NOMO-1 treated with dmso at 0.1 percent for 144 hours (cell line): Measurements from ENCODE around the gene SLN.

Experiments used
- DNase-seq: peaks from one replicate; lab custom pipeline; 2025; ENCODE audit not compliant: unreplicated experiment; lab: John Stamatoyannopoulos, UW

The SLN gene

DNA sequence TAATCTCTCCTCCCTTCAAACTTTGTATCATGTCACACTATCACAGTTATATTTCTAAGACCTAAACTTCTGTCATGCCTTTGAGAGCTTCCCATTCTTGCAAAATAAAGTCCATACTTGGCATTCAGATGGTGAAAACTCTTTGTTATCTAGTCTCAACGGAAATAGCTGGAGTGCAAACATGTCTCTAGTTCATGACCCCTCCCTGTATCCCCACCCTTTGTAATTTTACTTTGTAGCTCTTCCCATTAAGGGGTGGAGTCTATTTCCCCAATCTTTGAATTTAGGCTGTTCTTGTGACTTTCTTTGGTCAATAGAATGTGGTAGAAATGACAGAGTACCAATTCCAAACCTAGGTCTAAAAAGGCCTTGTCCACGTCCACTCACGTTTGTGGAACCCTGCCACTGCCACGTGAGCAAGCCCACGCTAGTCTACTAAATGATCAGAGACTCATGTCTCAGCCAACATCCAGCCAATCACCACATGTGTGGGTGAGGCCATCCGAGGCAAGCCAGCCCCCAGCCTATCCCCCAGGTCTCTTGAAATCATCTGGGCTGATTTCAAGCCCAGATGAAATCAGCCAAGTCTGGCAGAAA lies 23.4 kb downstream of the SLN start:
- DNase-seq: no peak

DNA sequence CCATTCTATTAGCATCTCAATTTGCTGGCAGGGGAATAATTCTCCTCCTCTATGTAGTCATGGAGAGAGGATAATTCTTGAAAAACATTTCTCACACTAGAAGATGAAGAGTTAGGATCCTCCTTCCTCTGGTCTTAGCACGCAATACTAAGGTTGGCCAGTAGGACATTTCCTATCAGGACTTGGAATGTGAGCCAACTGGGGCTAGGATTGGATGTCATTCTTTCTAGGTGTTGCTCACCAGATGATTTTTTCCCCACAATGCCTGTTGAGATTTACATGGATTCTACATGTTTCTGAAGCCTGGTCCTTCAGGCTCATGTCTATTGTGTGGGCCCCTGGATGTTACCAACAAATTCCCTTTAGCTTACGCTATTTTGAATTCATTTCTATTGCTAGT lies 28.0 kb downstream of the SLN start:
- DNase-seq: no peak

DNA sequence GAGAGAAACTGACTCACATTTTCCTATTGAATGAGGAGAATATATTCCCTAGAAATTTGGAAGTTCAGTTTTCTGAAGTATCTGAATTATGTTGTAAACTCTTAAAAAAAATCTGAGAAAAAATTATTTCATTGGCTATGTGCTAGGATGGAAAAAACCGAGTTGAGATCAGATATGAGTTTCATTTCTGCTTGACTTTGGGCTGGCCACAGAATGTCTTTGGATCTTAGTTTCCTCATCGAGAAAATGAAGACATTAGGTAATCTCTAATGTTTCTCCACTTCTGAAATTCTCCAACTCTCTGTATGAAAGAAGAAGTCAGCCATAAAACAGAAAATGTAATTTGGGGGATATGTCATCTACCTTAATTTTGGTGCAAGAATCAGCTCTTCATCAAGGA lies 28.8 kb downstream of the SLN start:
- peak; percentile 35 for DNase-seq

DNA sequence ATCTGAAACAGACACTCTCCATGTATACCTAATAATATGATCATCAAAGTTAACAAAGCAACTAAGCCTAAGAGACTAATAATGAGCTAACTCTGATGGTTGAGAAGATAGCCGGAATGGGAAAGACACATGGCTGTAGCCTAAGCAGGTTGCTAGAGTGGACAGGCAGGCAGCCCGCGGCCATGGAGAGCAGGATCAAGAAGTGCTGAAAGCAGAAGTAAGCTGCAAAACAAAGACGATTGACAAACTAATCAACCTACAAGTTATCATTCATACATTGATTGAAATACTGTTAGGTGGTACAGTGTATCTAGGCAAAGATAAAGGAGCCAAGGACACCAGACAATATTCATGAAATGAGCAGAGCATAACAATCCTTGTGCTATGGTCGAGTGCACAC lies 29.3 kb downstream of the SLN start:
- DNase-seq: peak; percentile 15

DNA sequence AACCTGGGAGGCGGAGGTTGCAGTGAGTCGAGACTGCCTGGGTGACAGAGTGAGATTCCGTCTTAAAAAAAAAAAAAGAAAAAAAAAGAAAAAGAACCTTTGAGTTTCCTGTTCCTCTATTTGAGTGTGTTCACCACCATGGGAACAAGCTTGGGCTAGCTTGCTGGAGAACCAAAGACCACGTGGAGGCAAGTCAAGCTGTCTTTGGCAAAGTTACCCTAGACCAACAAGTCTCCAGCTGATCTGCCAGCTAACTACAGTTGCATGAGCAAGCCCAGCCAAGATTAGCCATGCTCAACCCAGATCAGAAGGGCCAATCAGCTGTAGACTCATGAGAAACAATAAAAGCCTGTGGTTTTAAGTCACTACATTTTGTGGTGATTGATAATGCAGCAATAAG lies 29.7 kb downstream of the SLN start:
- peak; percentile 22 for DNase-seq

DNA sequence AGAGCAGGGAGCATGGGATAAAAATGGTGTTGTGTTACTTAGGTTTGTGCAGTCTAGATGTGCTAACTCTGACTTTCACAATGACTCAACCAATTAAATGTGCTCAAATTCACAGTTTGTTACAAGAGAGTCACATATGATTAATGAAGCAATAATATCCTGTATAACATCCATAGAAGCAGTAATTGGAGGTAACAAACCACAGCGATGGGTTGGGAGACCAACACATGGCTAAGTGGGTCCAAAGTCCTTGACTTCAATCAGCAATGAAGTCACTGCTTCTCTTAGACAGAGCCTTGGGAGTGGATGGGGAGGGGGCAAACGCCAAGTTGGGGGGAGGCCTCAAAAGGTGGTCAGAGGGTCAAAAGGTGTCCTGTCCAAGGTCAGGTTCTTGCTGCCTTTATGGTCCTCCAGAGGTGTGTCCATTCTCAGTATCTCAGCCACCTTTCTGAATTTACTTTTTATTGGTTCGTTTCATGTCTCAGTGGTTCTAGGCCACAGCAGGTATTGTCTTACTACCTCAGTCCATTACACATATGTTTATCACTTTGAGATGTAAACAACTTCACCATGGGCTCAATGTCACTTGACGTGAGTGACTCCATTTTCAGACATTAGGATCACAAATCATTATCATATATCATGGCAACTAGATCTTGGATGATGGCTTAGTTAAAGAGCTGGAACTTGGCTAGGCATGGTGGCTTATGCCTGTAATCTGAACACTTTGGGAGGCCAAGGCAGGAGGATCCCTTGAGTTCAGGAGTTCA lies 32.4 kb downstream of the SLN start:
- DNase-seq: no peak

DNA sequence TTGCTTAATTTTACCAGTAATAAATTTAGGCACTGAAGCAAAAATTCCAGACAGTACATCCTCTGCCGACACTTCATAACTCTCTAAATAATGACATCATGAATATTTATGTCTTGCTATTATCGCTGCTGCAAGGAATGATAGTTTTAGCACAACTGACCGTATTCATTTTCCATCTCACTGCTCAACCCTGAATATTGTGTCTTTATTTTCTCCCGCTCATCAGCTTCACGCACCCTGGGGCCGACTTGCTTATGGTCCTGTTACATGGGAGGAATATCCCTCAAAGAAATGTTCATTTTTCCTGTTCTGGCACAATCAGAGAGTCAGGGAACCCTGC lies 33.3 kb downstream of the SLN start:
- no peak for DNase-seq

DNA sequence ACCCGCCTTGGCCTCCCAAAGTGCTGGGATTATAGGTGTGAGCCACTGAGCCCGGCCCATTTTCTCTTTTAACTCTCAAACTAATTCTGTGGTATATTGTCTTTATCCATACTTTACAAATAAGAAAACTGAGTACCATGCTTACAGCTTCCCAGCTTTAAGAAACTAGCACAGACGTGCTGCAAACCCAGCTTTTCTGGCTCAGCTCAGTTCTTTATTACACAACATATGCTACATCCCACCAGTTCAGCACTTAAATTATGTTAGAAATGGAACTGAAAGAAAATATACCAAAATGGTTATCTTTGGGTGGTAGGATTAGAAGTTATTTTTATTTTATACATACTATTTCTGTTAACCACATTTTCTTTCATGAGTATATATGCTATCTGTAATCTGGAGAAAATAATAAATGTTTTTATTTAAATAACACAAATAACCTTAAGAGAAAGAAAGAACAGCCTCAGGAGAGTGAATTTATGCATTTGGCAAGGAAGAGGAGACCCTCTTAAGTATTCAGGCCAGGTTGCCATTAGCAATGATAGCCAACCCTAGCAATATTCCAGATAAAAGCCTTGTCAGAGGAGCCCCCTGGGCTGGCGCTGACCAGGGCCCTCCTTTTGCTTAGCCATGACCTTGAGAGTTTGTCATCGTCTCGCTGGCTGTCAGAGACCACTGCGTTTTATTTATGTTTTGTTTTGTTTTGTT lies 33.8 kb downstream of the SLN start:
- no peak for DNase-seq

DNA sequence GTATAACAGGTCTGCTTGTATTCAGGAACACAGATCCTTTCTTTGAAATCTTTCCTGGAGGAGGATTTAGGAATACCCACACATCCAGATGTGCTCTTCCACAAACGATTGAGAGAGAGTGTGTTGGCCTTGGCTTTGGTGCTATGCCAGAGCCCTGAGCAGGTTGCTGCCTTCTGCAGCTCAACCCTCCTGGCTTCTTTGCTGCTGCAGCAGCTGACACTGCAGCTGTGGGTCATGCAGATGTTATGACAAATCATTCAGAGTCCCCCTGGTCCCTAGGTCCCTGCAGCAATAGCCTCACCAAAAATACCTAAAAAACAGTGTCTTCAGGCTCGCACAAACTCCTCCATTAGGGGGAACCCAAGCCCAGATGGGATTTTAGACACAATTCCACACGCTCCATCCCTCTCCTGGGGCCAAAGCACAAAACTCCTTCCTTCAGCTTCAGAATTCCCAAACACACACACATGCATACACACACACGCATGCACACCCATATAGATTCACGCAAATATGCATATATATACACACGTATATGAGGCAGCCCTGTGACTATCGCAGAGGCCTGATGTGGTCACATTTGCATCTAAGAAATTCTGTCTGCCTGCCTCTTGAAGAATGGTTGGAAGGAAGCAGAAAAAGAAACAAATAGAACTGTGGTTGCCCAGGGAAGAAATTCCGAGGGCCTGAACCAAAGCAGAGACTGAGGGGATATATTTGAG lies 35.4 kb downstream of the SLN start:
- DNase-seq: no peak

DNA sequence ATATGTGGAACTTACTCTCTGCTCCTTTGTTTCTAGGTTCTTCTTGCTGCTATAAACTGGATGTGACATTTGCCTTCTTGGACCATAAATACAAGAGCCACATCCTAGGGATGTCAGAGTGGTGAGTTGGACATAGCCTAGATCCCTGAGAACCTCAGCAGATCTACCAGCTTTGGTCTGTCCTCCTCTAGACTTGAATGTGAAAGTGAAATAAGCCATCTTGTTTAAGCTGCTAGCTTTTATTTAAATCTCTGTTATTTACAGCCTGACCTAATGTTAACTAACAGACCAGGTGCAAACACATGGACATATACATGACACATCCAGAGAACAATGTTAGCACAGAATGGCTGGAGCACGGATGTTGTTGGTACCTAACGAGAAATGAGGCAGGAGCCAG lies 36.0 kb downstream of the SLN start:
- DNase-seq: no peak

DNA sequence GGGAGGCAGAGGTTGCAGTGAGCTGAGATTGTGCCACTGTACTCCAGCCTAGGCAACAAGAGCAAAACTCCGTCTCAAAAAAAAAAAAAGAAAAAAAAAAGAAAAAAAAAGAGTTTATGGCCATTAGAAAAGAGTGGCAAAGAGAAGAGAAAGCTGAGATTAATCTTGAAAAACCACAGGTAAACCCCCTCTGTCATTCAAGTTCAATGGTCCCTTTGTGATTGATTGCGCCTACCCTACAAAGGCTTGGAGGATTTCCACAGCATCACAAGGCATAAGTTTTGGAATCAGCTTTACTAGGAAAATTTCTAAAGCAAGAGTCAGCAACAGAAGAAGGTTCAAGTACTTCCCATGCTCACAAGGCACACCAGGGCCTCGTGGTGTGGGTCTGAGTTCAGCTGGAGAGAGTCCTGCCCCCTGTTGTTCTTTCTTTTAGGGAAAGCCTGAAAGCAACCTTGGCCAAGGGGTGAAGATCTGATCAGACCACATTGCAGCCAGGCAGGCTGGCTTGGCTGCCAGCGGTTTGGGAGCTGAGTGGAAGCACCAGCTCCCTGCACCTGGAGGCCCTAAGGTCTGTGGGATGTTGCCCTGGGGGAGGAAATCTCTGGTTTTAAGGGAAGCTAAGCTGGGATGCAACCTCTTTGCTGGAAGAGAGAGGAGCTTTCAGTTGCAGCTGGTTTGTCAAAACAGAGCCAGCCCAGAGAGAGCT lies 41.8 kb downstream of the SLN start:
- DNase-seq: no peak

DNA sequence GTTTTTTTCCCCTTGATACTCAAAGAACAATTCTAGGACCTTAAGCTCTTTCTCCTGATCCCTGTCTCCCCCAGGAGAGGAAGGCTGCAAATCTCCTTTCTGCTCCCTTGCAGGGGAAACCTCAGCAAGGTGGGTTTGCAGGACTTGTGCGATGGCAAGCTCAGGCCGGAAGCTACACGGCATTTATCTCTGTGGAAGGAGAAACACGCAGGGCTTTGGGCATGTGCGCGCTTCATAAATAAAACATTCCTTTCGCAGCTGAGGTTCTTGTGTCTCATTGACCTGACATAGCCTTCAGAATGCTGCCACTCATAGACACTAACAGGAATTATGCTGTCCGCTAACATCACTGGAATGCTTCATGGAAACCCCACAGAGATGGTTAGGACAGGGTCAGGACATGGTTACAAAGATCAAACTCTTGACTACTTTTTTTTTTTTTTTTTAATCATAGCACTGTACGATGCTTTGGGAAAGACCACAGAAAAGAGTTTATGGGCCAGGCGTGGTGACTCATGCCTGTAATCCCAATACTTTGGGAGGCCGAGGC lies 42.6 kb downstream of the SLN start:
- DNase-seq: no peak

DNA sequence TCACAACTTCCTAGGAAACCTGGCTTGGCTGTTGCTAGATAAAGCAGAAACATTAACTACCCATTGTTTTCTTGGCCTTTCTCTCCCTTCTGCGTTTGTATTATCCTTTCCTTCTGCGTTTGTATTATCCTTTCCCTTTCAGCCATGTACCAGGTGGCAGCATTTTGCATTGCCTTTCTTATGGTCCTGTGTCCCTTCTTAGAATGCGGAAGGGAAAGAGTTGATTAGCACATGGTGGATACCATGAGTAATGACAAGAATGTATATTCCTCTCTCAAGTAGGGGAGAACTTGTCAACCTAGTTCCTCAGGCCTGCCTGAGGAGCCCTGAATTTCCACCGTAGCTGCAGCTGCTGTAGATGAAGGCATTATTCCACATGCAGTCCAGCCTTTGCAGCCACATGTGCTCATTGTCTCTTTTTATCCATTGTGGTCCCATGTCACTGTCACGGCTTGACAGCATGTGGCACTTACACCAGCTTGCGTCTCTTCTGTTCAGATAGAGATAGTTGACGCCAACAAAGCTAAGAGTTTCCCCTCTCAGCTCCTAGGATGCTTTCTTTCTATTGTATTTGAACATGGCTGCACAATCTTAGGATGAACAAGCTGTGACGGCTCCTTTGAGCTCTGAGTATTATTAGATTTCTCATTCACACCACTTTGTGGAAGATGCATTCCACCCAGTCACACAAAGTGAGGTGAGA lies 44.8 kb downstream of the SLN start:
- DNase-seq: no peak

DNA sequence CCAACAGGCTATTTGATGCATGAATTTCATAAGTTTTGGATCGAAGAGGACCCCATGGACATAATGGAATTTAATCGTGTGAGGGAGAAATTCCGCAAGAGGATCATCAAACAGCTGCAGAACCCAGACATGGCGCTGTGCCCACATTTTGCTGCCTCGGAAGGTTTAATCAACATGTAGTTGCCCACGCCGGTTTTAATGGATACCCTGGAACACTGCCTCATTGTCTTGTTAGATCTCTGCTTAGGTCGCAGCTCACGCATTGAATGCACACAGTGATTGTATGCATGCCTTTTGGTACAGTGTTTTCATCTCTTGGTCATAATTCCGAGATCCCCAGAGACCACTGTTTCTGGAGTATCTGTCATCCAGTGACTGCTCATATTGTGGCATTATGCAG lies 46.8 kb downstream of the SLN start:
- no peak for DNase-seq

DNA sequence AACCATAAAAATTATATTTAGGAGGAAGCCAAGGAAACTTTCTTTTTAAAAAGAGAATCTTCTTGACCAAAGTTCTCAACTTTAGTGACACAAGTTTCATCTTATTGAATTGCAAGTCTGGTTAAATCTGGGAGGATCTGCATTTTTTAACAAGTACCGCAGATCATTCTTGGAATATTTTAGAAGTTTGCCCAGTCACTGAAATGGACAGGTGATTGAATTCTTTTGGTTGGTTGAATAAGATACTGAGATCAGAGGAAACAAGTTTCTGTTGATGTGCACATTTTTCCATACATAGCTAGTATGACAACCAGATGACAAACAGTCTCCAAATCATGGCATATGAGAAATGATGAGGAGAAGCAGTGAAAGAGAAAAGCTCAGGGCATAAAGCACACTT lies 50.2 kb downstream of the SLN start:
- no peak for DNase-seq

DNA sequence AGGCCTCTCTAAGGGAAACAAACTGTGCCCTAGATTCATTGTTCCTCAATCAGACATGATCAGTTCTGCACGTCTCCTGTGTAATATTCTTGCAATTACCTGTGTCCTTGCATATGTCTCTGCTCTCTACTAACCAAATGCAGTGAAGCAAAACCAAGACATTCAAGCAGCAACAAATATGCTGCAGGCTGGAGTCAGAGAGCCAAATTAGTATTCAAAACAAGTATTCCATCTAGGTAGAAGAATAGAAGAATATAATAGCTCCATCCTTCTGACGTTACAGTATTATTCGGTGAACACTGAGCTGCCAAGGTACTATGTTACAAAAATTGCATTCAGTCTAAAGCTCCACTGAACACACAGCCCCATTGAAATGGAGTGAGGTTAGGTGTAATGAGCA lies 51.8 kb downstream of the SLN start:
- DNase-seq: no peak

DNA sequence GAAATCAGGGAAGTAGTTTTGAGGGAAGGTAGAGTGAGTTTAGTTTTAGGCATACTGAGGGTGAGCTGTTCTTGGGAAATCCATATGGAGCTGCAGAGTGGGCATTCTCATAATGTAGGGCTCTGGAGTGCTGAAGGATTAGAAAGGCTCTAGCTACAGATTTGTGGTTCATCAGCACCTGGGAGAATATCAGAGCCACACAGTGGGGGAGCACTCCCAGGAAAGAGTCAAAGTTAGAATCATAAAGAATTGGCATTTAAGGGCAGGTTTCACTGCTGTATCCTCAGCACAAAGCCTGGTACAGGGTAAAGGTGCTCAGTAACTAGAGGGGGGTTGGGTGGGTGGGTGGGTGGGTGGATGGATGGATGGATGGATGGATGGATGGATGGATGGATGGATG lies 52.5 kb downstream of the SLN start:
- no peak for DNase-seq
